ENCODE data around the gene KLHL4.

GRCh38 chrX:87626996-87627395, 109.4 kb downstream of the KLHL4 start:
- no peak for TF ChIP-seq POLR2AphosphoS5 (IDR thresholded peaks at IDR 0.05)
- TF ChIP-seq, protein P1, sequence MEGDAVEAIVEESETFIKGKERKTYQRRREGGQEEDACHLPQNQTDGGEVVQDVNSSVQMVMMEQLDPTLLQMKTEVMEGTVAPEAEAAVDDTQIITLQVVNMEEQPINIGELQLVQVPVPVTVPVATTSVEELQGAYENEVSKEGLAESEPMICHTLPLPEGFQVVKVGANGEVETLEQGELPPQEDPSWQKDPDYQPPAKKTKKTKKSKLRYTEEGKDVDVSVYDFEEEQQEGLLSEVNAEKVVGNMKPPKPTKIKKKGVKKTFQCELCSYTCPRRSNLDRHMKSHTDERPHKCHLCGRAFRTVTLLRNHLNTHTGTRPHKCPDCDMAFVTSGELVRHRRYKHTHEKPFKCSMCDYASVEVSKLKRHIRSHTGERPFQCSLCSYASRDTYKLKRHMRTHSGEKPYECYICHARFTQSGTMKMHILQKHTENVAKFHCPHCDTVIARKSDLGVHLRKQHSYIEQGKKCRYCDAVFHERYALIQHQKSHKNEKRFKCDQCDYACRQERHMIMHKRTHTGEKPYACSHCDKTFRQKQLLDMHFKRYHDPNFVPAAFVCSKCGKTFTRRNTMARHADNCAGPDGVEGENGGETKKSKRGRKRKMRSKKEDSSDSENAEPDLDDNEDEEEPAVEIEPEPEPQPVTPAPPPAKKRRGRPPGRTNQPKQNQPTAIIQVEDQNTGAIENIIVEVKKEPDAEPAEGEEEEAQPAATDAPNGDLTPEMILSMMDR (IDR thresholded peaks at IDR 0.05): no peak

Data from gastroesophageal sphincter (tissue), 3 donors.